Measurements from ENCODE around the gene MRPL53.

DNA sequence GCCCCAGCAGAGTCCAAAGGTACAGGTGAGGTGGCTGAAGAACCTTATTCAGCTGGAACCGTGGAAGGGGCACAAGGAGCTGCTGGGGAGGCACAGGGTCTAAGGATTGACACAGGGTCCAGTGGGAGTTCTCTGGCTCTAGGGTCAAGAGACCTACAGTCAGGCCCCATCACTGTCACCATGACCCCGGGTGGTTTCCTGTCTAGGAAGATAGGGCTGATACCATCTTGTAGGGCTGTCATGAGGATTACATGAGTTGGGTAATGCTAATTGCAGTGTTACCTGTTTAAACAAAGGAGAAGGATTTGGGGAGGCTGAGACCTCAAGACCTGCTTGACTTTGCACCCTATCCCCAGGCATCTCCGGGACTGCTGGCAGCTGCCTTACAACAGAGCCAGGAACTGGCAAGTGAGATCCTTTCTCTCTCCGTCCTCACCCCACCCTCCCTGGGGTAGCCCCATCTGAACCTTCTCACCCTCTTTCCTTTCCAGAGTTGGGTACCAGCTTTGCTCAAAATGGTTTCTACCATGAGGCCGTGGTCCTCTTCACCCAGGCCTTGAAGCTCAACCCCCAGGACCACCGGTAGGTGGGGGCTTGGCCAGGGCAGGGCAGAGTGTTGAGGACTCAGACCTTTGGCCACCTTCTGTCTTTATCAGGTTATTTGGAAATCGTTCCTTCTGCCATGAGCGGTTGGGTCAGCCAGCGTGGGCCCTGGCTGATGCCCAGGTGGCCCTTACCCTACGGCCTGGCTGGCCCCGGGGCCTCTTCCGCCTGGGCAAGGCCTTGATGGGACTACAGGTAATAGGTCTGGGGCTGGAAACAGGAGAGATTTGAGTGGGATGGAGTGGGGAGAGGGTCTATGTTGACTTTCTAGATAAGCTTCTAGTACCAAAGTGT is 19.4 kb upstream of the MRPL53 start:
- TF ChIP-seq, protein P1, sequence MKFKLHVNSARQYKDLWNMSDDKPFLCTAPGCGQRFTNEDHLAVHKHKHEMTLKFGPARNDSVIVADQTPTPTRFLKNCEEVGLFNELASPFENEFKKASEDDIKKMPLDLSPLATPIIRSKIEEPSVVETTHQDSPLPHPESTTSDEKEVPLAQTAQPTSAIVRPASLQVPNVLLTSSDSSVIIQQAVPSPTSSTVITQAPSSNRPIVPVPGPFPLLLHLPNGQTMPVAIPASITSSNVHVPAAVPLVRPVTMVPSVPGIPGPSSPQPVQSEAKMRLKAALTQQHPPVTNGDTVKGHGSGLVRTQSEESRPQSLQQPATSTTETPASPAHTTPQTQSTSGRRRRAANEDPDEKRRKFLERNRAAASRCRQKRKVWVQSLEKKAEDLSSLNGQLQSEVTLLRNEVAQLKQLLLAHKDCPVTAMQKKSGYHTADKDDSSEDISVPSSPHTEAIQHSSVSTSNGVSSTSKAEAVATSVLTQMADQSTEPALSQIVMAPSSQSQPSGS (IDR thresholded peaks at IDR 0.05; ENCODE audit: low read length) = no peak
- no peak for TF ChIP-seq TAF7 (optimal IDR thresholded peaks at IDR 0.05; ENCODE audit: borderline replicate concordance, low read depth, low read length)
- TF ChIP-seq TAF1 (IDR thresholded peaks at IDR 0.05; ENCODE audit: low read depth, low read length) = no peak
- TF ChIP-seq, protein P2, sequence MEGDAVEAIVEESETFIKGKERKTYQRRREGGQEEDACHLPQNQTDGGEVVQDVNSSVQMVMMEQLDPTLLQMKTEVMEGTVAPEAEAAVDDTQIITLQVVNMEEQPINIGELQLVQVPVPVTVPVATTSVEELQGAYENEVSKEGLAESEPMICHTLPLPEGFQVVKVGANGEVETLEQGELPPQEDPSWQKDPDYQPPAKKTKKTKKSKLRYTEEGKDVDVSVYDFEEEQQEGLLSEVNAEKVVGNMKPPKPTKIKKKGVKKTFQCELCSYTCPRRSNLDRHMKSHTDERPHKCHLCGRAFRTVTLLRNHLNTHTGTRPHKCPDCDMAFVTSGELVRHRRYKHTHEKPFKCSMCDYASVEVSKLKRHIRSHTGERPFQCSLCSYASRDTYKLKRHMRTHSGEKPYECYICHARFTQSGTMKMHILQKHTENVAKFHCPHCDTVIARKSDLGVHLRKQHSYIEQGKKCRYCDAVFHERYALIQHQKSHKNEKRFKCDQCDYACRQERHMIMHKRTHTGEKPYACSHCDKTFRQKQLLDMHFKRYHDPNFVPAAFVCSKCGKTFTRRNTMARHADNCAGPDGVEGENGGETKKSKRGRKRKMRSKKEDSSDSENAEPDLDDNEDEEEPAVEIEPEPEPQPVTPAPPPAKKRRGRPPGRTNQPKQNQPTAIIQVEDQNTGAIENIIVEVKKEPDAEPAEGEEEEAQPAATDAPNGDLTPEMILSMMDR (IDR thresholded peaks at IDR 0.05; ENCODE audit: control extremely low read depth in 1 of 3, insufficient read depth in 1 of 3, low read depth in 1 of 3, low read length in 3 of 3) = no peak
- no peak for TF ChIP-seq SIN3A (conservative IDR thresholded peaks at IDR 0.05 in 1 of 2, IDR thresholded peaks at IDR 0.05 in 1 of 2; ENCODE audit: low read depth in 1 of 2, low read length in 2 of 2)
- TF ChIP-seq JUND (IDR thresholded peaks at IDR 0.05; ENCODE audit: low read length) = no peak
- TF ChIP-seq POLR2A (IDR thresholded peaks at IDR 0.05; ENCODE audit: control extremely low read depth in 1 of 2, low read depth in 2 of 2, low read length in 2 of 2) = no peak
- TF ChIP-seq CREB1 (IDR thresholded peaks at IDR 0.05) = no peak
- no peak for TF ChIP-seq BCL11A (IDR thresholded peaks at IDR 0.05; ENCODE audit: low read depth in 2 of 2, low read length in 2 of 2)
- no peak for TF ChIP-seq POLR2AphosphoS5 (IDR thresholded peaks at IDR 0.05; ENCODE audit: low read depth, low read length)
- no peak for TF ChIP-seq MAFK (IDR thresholded peaks at IDR 0.05; ENCODE audit: low read depth, low read length)
- TF ChIP-seq RBBP5 (IDR thresholded peaks at IDR 0.05; ENCODE audit: borderline replicate concordance, low read depth, low read length) = no peak
